Epithelial cell of proximal tubule (primary cell): Measurements from ENCODE around the gene TEX30. TPM values are rescaled to one million over a fixed set of nuclear protein-coding genes. Genes with fewer than 3 reads are reported as not detected.

Experiments used
- DNase-seq: peaks from one replicate; pipeline ENCODE4 v3.0.0-alpha.2; 2011; ENCODE audit warnings: low read depth
- H3K4me3 ChIP-seq: 2 replicates; pipeline ENCODE4 v1.5.1; 2011; ENCODE audit warnings: low read depth, mild to moderate bottlenecking, low read length
- CTCF ChIP-seq: conservative IDR thresholded peaks from 2 replicates; pipeline ENCODE4 v1.5.1; 2012; ENCODE audit warnings: low read depth, mild to moderate bottlenecking, low read length
- total RNA-seq: library from RNA; depleted of rRNA; stranded (reverse); fragments of >200 nt; gene quantifications from 2 replicates; pipeline ENCODE4 v1.2.3, GENCODE V29; 2015

TEX30 gene
- total RNA-seq, 1 donor from 2014 or later = 38.7 TPM

GRCh38 chr13:102751886-102752285 is 21.7 kb downstream of the TEX30 start:
- no peak overlapping the region for H3K4me3 ChIP-seq
- DNase-seq = no peak
- TF ChIP-seq CTCF = no peak

GRCh38 chr13:102742506-102742905 is 31.1 kb downstream of the TEX30 start:
- no peak overlapping the region for H3K4me3 ChIP-seq
- TF ChIP-seq CTCF = no peak
- DNase-seq = no peak

- no peak for TF ChIP-seq CTCF
- no peak for DNase-seq
- no peak overlapping the region for H3K4me3 ChIP-seq
These were observed 31.5 kb downstream of the TEX30 start for GRCh38 chr13:102742101-102742500.

- no peak overlapping the region for H3K4me3 ChIP-seq
- no peak for DNase-seq
- TF ChIP-seq CTCF = no peak
These were observed 43.9 kb downstream of the TEX30 start for GRCh38 chr13:102729560-102730270.

- DNase-seq = no peak
- peak; percentile 43 for TF ChIP-seq CTCF
- no peak overlapping the region for H3K4me3 ChIP-seq
These were observed 47.2 kb downstream of the TEX30 start for GRCh38 chr13:102726430-102726829.

DNA sequence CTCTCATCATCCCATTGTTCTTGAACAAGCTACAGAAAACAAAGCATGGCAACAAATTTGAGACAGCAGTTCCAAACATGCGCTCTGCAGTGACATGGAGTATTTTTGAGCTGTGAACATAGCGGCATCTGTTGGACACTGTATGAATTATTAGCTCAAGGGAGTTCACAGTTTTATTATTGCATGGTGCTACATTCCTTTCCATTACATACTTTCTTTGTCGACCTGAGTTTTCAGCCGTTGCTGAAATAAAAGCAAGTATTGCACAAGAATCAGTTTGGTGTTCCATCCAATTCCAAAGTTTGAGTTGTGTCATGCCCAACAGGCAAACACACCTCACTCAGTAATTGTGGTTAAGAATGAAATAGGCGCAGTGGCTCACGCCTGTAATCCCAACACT is 48.7 kb downstream of the TEX30 start:
- peak; percentile 72 for DNase-seq
- peak; percentile 70 for TF ChIP-seq CTCF
- H3K4me3 ChIP-seq = no peak overlapping the region

- DNase-seq = no peak
- no peak for TF ChIP-seq CTCF
- H3K4me3 ChIP-seq = no peak overlapping the region
These were observed 51.8 kb downstream of the TEX30 start for GRCh38 chr13:102721800-102722231.
